Measurements from ENCODE around the gene CHSY3.

- TF ChIP-seq CTCF (IDR thresholded peaks at IDR 0.05) = no peak
- TF ChIP-seq POLR2A (IDR thresholded peaks at IDR 0.05) = no peak
Observed at GRCh38 chr5:130104895-130105688, 200.8 kb downstream of the CHSY3 start.

All from suprapubic skin (tissue), 3 donors.